Psoas muscle (tissue), 8 donors: Measurements from ENCODE around the gene ZDHHC5. TPM values are rescaled to one million over a fixed set of nuclear protein-coding genes. Genes with fewer than 3 reads are reported as not detected.
A peak's percentile ranks its signal among the peaks of the same experiment; 100 is the strongest.
"Not testable (repeated sequence)": the region's sequence is repeated elsewhere in the genome, so short reads cannot be mapped to it uniquely, and the experiment has no call there.

ENCODE experiments used
- ATAC-seq, 4 donors: fragments of 200-7000 bp; cut with Tn5 transposase; one replicate each; pipeline ENCODE4 v1.9.1; 2020; ENCODE audit warnings: moderate library complexity in 3 of 4, mild to moderate bottlenecking in 2 of 4
- DNase-seq, 2 donors: peaks; one replicate each; pipeline ENCODE4 v3.0.0-alpha.2; 2020
- H3K27ac ChIP-seq: fragments of 200-600 bp; one replicate; pipeline ENCODE4 v1.8.0; 2022
- H3K27me3 ChIP-seq, 3 donors: fragments of 200-600 bp in 1 of 3; one replicate each; pipeline versions ENCODE4 v1.6.1 to v1.8.0; 2013 to 2022; ENCODE audit warnings: low read length in 2 of 3, mild to moderate bottlenecking in 2 of 3, moderate library complexity in 1 of 3; ENCODE audit not compliant: insufficient read depth in 3 of 3
- H3K36me3 ChIP-seq, 2 donors: fragments of 200-600 bp in 1 of 2; one replicate each; pipeline versions ENCODE4 v1.6.1 to v1.8.0; 2013 to 2022; ENCODE audit warnings: low read depth in 1 of 2, mild to moderate bottlenecking in 1 of 2, moderate library complexity in 1 of 2; ENCODE audit not compliant: insufficient read depth in 1 of 2
- H3K4me1 ChIP-seq: fragments of 200-600 bp; one replicate; pipeline ENCODE4 v1.8.0; 2022
- H3K4me3 ChIP-seq: fragments of 200-600 bp; one replicate; pipeline ENCODE4 v1.8.0; 2022; ENCODE audit warnings: mild to moderate bottlenecking
- H3K9me3 ChIP-seq: fragments of 200-600 bp; one replicate; pipeline ENCODE4 v1.8.0; 2022
- CTCF ChIP-seq: fragments of 200-600 bp; IDR thresholded peaks from one replicate; pipeline ENCODE4 v1.8.0; 2022; ENCODE audit warnings: antibody characterized with exemption
- WGBS, 3 donors: extraction: QIAGEN DNeasy Blood & Tissue Kit; methylation state at CpG; one replicate each; pipeline versions ENCODE4 v1.1.6 to v1.1.7; 2013; 5-methylcytosine and 5-hydroxymethylcytosine counted together
- intact Hi-C, 2 donors: fragments of 100-400 bp; cut with DNase I; formaldehyde crosslinking; loops; one replicate each; pipeline versions ENCODE4 v1.11.0 to v1.14.2; 2022
- polyA plus RNA-seq, 3 donors: library from polyadenylated mRNA; stranded (reverse); fragments of 200-250 nt; gene quantifications; one replicate each; pipeline ENCODE4 v1.2.3, GENCODE V29; 2013
- total RNA-seq, 4 donors: library from RNA; stranded (reverse); fragmentation: NEBNext Ultra II Directional in 2 of 4; extraction: Animal tissue kit (Norgen Biotek cat#: 25700) in 2 of 4; gene quantifications; one replicate each; pipeline versions ENCODE4 v1.2.1 to v1.2.4, GENCODE V29; 2021 to 2023
- donor health status: healthy with polysubstance abuse.
- donor health status: DM: no; HTN: no; CAD: no; lungs with moderate emphysema.
- donor health status: Bipolar disorder and iron deficiency.
- donor health status: healthy.
- donor health status: DM: yes; HTN: yes; CAD: no.
- donor health status: DM: no; HTN: no; CAD: no.
- donor health status: DM: no; HTN: no; CAD: no.
- donor health status: DM: yes; HTN: yes; CAD: no.

ZDHHC5 gene
- total and polyA plus RNA-seq, 7 donors: 32.4 to 63.6 (median 58.0) TPM

GRCh38 chr11:57679396-57679795 is 11.5 kb downstream of the ZDHHC5 start:
- intact Hi-C loops: no loop called here
- Histone ChIP-seq H3K4me1 (no peaks in the 10 kb centered on the region), H3K4me3 (no peak overlapping the region), H3K36me3 (peaks cover 12 to 68% of the 10 kb centered on the region in 2 donors), H3K27me3 (no peaks in the 10 kb centered on the region), H3K27ac (no peak overlapping the region), H3K9me3 (no peaks in the 10 kb centered on the region)
- TF ChIP-seq CTCF: no peak
- no peak for DNase-seq
- ATAC-seq: no peak
- 88 to 92% (median 89%) methylated on average over 4 of the region's 4 CpGs for WGBS, 3 donors

GRCh38 chr11:57680552-57680874 is 12.6 kb downstream of the ZDHHC5 start:
- intact Hi-C loops: no loop called here
- 85 to 92% (median 87%) methylated on average over 2 of the region's 2 CpGs for WGBS, 3 donors
- DNase-seq: no peak
- no peaks in the 10 kb centered on the region for H3K9me3 ChIP-seq
- H3K4me1 ChIP-seq: no peaks in the 10 kb centered on the region
- no peaks in the 10 kb centered on the region for H3K27me3 ChIP-seq
- H3K27ac ChIP-seq: no peak overlapping the region
- no peak for ATAC-seq
- TF ChIP-seq CTCF: no peak
- no peak overlapping the region for H3K4me3 ChIP-seq
- peaks cover 14 to 68% of the 10 kb centered on the region in 2 donors for H3K36me3 ChIP-seq

GRCh38 chr11:57681168-57681567 is 13.3 kb downstream of the ZDHHC5 start:
- no peak overlapping the region for H3K4me3 ChIP-seq
- intact Hi-C loops: no loop called here
- H3K36me3 ChIP-seq: peaks cover 17 to 73% of the 10 kb centered on the region in 2 donors
- DNase-seq (no peak), ATAC-seq (no peak)
- no peak for TF ChIP-seq CTCF
- no peaks in the 10 kb centered on the region for H3K4me1 ChIP-seq
- no peaks in the 10 kb centered on the region for H3K27me3 ChIP-seq
- no peaks in the 10 kb centered on the region for H3K9me3 ChIP-seq
- no peak overlapping the region for H3K27ac ChIP-seq
- WGBS, 3 donors: 75 to 77% (median 77%) methylated on average over 1 of the region's 1 CpG

- H3K4me1 ChIP-seq, H3K27ac ChIP-seq, H3K9me3 ChIP-seq, DNase-seq, H3K27me3 ChIP-seq, intact Hi-C loops, ATAC-seq, H3K4me3 ChIP-seq: not testable (repeated sequence)
- H3K36me3 ChIP-seq: peaks cover 32 to 100% of the 10 kb centered on the region in 2 donors
- WGBS, 3 donors: 98 to 99% (median 99%) methylated on average over 5 of the region's 5 CpGs
Measured at GRCh38 chr11:57690474-57690873, 22.6 kb downstream of the ZDHHC5 start.

GRCh38 chr11:57698843-57699365 is 31.0 kb downstream of the ZDHHC5 start:
- no peak for TF ChIP-seq CTCF
- Histone ChIP-seq H3K4me3 (no peak overlapping the region), H3K9me3 (no peaks in the 10 kb centered on the region), H3K36me3 (peaks cover 11 to 99% of the 10 kb centered on the region in 2 donors), H3K27ac (no peak overlapping the region), H3K4me1 (no peaks in the 10 kb centered on the region), H3K27me3 (no peaks in the 10 kb centered on the region)
- intact Hi-C loops: no loop called here
- DNase-seq (no peak), ATAC-seq (peak in 2 of 4 donors; percentile 22 to 31)
- 60 to 81% (median 62%) methylated on average over 18 of the region's 18 CpGs for WGBS, 3 donors
